Left renal pelvis (tissue), 4 donors: Measurements from ENCODE around the gene SNRK. TPM values are rescaled to one million over a fixed set of nuclear protein-coding genes. Genes with fewer than 3 reads are reported as not detected.

Source experiments
- DNase-seq, 4 donors: peaks; one replicate each; pipeline ENCODE4 v3.0.0-alpha.2; 2013; ENCODE audit warnings: low read depth in 4 of 4, low spot score in 3 of 4
- polyA plus RNA-seq, 4 donors: library from polyadenylated mRNA; unstranded; fragments of 120-200 nt; gene quantifications; one replicate each; pipeline ENCODE4 v1.2.1, GENCODE V29; 2013; ENCODE audit not compliant: insufficient read length in 4 of 4

Gene SNRK
- polyA plus RNA-seq, 4 donors: 31.0 to 59.5 (median 52.3) TPM

DNA sequence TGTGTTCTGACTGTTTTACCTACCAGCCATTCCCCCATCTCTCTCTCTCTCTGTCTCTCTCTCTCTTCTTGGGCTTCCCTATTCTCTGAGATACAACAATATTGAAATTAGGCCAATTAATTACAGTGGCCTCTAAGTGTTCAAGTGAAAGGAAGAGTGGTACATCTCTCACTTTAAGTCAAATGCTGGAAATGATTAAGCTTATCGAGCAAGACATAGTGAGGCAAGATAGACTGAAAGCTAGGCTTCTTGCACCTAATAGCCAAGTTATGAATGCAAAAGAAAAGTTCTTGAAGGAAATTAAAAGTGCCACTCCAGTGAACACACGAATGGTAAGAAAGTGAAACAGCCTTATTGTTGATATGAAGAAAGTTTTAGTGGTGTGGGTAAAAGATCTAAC lies 21.3 kb downstream of the SNRK start:
- no peak for DNase-seq

- no peak for DNase-seq
These were observed 23.3 kb downstream of the SNRK start for GRCh38 chr3:43309372-43310305.

- no peak for DNase-seq
These were observed 30.6 kb downstream of the SNRK start for GRCh38 chr3:43316783-43317460.

GRCh38 chr3:43317461-43318316 lies 31.3 kb downstream of the SNRK start:
- peak in 3 of 4 donors; percentile 12 to 16 (median 14) for DNase-seq

DNA sequence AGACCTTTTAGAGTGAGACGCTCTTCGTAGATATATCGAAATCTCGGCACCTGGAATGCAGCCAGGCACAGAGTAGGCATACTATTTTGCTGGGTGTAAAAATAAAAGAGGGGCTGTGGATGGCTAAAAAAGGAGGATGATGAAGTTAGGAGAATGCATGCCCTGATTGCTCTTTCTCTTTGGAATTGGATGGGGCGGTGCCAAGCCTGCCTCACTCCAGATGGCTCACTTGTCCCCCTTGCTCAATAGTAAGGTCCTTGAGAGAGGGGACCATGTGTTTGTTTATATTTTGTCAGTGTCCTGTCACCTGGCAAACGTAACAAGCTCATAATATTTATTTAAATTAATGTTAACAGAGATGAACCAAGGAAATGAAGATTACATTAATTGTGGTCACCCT lies 33.0 kb downstream of the SNRK start:
- DNase-seq: no peak

GRCh38 chr3:43319794-43320193 lies 33.5 kb downstream of the SNRK start:
- DNase-seq: no peak

DNA sequence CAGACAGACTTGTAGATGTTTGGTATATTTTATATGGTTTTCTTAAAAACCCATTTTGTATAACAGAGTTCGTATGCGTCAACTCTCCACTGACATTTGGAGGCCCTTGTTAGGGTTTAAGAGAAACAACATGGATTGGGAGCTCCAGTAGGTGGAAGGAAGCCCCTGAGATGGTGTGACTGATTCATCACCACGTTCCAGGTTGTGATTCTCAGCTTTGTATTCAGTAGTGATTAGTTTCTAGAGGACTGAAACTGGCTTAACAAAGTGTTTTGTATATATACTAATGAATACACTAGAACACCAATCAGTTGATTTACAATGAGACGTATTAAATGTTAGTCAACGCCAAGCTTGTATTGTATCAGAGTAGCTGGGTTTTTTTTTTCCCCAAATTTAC lies 33.9 kb downstream of the SNRK start:
- DNase-seq: no peak

DNA sequence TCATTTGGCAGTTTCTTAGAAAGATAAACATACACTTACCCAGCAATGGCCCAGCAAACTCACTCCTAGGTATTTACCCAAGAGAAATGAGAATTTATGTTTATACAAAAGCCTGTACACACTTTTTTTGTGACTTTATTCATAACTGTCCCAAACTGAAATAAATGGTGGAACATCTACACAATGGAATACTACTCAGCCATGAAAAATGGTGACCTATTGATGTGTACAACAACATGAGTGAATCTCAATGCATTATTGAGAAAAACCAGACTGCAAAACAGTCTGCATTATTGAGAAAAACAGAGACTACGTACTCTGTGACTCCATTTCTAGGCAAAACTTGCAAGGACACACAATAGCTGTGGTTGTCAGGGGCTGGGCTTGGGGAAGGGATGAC lies 37.2 kb downstream of the SNRK start:
- DNase-seq: no peak

DNA sequence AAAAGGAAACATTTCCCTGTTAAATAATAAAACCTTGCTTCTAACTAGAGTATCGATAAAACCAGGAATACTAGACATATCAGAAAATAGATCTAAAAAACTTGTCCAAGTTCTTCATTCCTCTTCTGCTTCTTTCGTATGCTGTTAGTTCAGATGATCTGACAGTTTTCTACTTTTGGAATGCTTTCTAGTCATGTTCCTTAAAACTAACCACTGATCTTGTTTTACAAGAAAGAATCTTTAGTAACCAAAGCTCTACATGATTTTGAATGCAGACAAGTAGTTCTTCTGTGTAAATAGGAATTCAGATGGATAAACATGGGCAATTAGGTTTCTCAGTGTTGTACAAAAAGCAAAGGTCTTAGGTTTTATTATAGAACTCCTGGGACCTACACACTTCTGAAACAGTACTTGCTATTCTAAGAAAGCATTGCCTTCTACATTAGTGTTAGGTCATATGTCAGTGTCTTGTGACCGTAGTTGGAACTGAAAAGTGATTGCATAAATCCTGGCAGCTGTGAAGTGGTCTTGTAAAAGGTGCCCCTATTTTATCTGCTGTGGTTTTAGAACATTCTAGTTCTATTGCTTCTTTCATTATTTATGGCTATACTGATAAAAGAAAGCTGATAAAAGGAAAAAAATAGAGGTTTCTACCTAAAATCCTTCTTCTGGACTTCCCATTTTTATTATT lies 40.7 kb downstream of the SNRK start:
- DNase-seq: no peak

DNA sequence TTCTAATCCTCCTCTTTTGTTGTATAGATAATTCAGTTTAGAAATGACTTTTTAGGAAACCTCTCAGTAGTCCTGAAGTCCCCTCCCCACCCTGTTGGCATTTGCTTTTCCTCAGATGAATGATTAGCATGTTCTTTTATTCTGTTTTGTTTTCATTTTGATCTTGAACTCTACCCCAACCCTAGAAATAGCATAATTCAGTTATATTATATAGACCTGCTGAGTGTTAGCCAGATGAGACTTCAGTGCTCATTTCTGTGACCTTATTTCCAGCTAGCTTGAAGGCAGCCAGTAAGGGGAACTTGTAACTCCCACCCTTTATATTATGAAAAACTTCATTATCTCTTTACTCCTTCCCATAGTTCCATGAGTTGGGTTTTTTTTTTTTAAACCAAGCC lies 41.2 kb downstream of the SNRK start:
- no peak for DNase-seq

DNA sequence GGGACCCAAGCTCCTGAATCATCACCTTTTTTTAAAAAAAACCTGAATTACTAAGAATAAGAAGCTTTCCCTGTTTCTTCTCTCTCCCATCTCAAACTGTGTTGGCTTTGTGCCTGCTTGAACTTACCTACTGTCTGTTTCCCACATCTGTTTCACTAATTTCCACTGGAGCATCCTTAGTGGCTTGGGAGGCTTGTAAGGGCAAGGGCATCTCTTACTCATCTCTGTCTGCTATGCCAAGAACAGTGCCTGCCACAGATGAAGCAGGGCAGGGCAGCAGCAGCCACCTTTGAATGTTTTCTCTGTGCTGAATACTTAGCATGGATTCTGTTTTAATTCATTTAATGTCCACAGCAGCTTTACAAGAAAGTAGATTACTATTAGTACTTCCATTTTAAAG lies 42.3 kb downstream of the SNRK start:
- no peak for DNase-seq

DNA sequence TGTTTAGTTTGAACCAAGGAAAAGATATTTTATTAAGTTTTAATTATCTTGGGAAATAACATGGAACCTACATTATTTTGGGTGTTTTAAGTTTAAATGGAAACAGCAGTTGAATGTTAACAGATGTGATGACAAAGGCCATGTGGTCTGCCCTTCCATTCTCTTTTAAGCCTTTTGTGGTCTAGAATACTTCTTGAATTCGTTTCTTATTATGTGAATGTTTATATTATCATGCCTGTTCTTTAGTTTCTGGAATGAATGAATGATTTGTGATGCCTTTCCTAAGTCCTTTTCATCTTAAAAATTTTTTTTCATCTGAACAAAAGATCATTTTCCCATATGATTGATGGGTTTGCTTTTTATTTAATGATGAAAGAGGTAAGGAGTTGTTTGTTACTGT lies 44.6 kb downstream of the SNRK start:
- DNase-seq: no peak

GRCh38 chr3:43331381-43331780 lies 45.0 kb downstream of the SNRK start:
- no peak for DNase-seq

GRCh38 chr3:43334976-43335375 lies 48.6 kb downstream of the SNRK start:
- no peak for DNase-seq

DNA sequence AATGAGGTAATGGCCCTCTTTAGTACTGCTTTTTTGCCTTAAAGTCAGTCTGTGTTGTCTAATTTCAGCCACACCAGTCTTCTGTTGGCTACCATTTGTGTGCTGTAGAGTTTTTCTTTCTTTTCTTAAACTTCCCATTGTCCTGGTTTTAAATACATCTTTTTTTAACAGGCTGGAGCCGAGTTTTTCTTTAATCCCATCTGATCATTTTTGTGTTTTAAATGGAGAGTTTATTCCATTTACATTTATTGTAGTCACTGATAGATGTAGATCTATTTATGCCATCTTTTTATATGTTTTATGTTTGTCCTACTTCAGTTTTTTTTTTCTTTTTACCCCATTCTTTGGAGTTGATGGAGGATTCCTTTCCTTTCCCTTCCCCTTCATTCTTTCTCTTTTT lies 49.5 kb downstream of the SNRK start:
- DNase-seq: no peak

GRCh38 chr3:43338295-43338694 lies 52.0 kb downstream of the SNRK start:
- no peak for DNase-seq

DNA sequence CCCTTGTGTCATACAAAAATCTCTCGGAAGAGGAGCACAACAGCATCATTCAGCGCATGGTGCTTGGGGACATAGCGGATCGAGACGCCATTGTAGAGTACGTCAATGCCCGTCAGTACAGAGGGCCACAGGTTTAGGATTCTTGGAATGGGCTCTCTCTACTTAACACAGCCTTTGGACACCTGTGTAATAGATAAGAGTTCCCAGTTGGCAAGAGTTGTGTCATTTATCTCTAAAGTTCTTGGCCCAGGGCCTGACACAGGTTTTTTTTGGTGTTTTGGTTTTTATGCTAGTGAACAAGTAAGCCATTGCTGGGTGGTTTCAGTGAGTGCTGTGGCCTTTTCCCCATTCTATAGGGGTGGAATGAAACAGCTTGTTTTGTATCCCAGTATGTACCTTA lies 54.1 kb downstream of the SNRK start:
- DNase-seq: no peak

GRCh38 chr3:43341788-43342187 lies 55.4 kb downstream of the SNRK start:
- DNase-seq: no peak

DNA sequence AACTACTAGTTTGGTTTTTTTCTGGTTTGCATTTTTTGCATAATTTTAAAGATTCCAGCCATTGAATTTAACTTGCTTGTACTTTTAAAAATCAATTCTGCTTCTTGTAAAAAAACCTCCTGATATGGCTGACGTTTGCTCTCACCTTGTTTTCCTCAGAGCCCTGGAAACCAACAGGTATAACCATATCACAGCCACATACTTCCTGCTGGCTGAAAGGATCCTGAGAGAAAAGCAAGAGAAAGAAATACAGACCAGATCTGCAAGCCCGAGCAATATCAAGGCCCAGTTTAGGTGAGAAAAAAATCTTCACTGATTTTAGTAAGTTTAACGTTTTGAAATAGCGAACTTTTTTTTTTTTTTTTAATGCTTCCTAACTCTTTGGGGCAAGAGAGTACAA lies 56.8 kb downstream of the SNRK start:
- DNase-seq: no peak

GRCh38 chr3:43343815-43344214 lies 57.5 kb downstream of the SNRK start:
- DNase-seq: no peak

DNA sequence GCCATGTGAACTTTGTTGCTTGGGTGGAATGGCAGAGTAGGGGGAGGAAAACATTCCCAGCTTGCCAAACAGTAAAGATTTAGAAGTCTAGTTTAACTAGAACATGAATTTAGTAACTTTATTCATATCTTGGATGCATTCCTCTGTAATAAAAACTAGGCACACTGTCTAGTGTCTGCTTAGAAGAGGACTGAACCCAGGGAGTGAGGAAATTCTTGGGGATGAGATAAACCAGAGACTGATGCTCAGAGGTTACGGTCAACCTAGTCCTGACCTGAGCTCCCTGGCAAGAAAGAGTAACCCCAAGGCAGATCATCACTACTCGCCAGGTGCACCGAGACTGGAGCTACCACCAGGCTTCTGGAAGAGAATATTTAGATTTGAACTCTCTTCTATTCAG lies 58.2 kb downstream of the SNRK start:
- no peak for DNase-seq
